H9 (cell line): ENCODE results near the gene DLG2. TPM values are rescaled to one million over a fixed set of nuclear protein-coding genes. Genes with fewer than 3 reads are reported as not detected.
"Not testable (repeated sequence)": the region's sequence is repeated elsewhere in the genome, so short reads cannot be mapped to it uniquely, and the experiment has no call there.

ENCODE experiments used
- DNase-seq: peaks from one replicate; pipeline ENCODE4 v3.0.0-alpha.2; 2017
- H2AFZ ChIP-seq: one replicate; pipeline ENCODE4 v1.6.1; 2013; ENCODE audit warnings: mild to moderate bottlenecking, low read length, control low read depth, moderate library complexity
- H2AK5ac ChIP-seq: 2 replicates; pipeline ENCODE4 v1.6.1; 2013; ENCODE audit warnings: low read length, control low read depth, mixed read lengths; ENCODE audit not compliant: insufficient read length
- H2BK120ac ChIP-seq: one replicate; pipeline ENCODE4 v1.6.1; 2013; ENCODE audit warnings: low read depth, mild to moderate bottlenecking, low read length, control low read depth, inconsistent platforms; ENCODE audit not compliant: poor library complexity, severe bottlenecking
- H2BK12ac ChIP-seq: 2 replicates; pipeline ENCODE4 v1.6.1; 2013; ENCODE audit warnings: low read length, control low read depth, mixed read lengths, low read depth; ENCODE audit not compliant: insufficient read length
- H2BK15ac ChIP-seq: 2 replicates; pipeline ENCODE4 v1.6.1; 2013; ENCODE audit warnings: low read depth, low read length, control low read depth
- H2BK20ac ChIP-seq: one replicate; pipeline ENCODE4 v1.6.1; 2013; ENCODE audit warnings: low read depth, mild to moderate bottlenecking, low read length, control low read depth, inconsistent platforms; ENCODE audit not compliant: poor library complexity, severe bottlenecking
- H2BK5ac ChIP-seq: 2 replicates; pipeline ENCODE4 v1.6.1; 2013; ENCODE audit warnings: low read length, control low read depth, mixed read lengths; ENCODE audit not compliant: insufficient read length
- H3K14ac ChIP-seq: 2 replicates; pipeline ENCODE4 v1.6.1; 2013; ENCODE audit warnings: low read length, control low read depth; ENCODE audit not compliant: insufficient read depth
- H3K18ac ChIP-seq: 2 replicates; pipeline ENCODE4 v1.6.1; 2013; ENCODE audit warnings: low read depth, mild to moderate bottlenecking, mixed read lengths, low read length, control low read depth; ENCODE audit not compliant: insufficient read length
- H3K23ac ChIP-seq: 2 replicates; pipeline ENCODE4 v1.6.1; 2013; ENCODE audit warnings: low read length, control low read depth, mixed read lengths, low read depth; ENCODE audit not compliant: insufficient read length
- H3K23me2 ChIP-seq: 2 replicates; pipeline ENCODE4 v1.6.1; 2013; ENCODE audit warnings: low read depth, mild to moderate bottlenecking, mixed read lengths, low read length, control low read depth; ENCODE audit not compliant: insufficient read length, poor library complexity, severe bottlenecking
- H3K27ac ChIP-seq: 2 replicates; pipeline ENCODE4 v1.5.1; 2013; ENCODE audit warnings: low read length, control low read depth, mixed read lengths, low read depth; ENCODE audit not compliant: insufficient read length
- H3K27me3 ChIP-seq: 2 replicates; pipeline ENCODE4 v1.6.1; 2013; ENCODE audit warnings: low read length, control low read depth, inconsistent platforms; ENCODE audit not compliant: insufficient read depth
- H3K4ac ChIP-seq: 2 replicates; pipeline ENCODE4 v1.6.1; 2013; ENCODE audit warnings: low read depth, mild to moderate bottlenecking, control low read depth, inconsistent platforms, low read length, moderate library complexity
- H3K4me1 ChIP-seq: 2 replicates; pipeline ENCODE4 v1.6.1; 2013; ENCODE audit warnings: low read length, control low read depth, inconsistent platforms; ENCODE audit not compliant: insufficient read depth
- H3K4me2 ChIP-seq: 2 replicates; pipeline ENCODE4 v1.6.1; 2013; ENCODE audit warnings: low read length, control low read depth, mixed read lengths; ENCODE audit not compliant: insufficient read length, insufficient read depth
- H3K56ac ChIP-seq: 2 replicates; pipeline ENCODE4 v1.6.1; 2013; ENCODE audit warnings: low read depth, mild to moderate bottlenecking, mixed read lengths, low read length, control low read depth; ENCODE audit not compliant: insufficient read length
- H3K79me1 ChIP-seq: 2 replicates; pipeline ENCODE4 v1.6.1; 2013; ENCODE audit warnings: low read depth, mild to moderate bottlenecking, moderate library complexity, low read length, control low read depth, inconsistent platforms; ENCODE audit not compliant: insufficient read depth, poor library complexity, severe bottlenecking
- H3K79me2 ChIP-seq: 2 replicates; pipeline ENCODE4 v1.6.1; 2013; ENCODE audit warnings: low read length, control low read depth, inconsistent platforms; ENCODE audit not compliant: insufficient read depth
- H3K9ac ChIP-seq: 2 replicates; pipeline ENCODE4 v1.6.1; 2013; ENCODE audit warnings: low read length, control low read depth, mixed read lengths; ENCODE audit not compliant: insufficient read length; ENCODE audit errors: extremely low read depth
- H3K9me3 ChIP-seq: one replicate; pipeline ENCODE4 v1.6.1; 2013; ENCODE audit warnings: low read depth, low read length, inconsistent platforms; ENCODE audit not compliant: control insufficient read depth
- H3T11ph ChIP-seq: one replicate; pipeline ENCODE4 v1.6.1; 2013; ENCODE audit warnings: mild to moderate bottlenecking, low read length, control low read depth, inconsistent platforms
- H4K20me1 ChIP-seq: one replicate; pipeline ENCODE4 v1.6.1; 2013; ENCODE audit not compliant: control insufficient read depth, insufficient read length, insufficient read depth
- H4K5ac ChIP-seq: 2 replicates; pipeline ENCODE4 v1.6.1; 2013; ENCODE audit warnings: low read depth, mild to moderate bottlenecking, mixed read lengths, low read length, control low read depth; ENCODE audit not compliant: insufficient read length
- H4K8ac ChIP-seq: replicated peaks from 2 replicates; pipeline ENCODE4 v1.6.1; 2013; ENCODE audit warnings: low read length, control low read depth, mixed read lengths, low read depth; ENCODE audit not compliant: insufficient read length
- H4K91ac ChIP-seq: 2 replicates; pipeline ENCODE4 v1.6.1; 2013; ENCODE audit warnings: low read depth, mild to moderate bottlenecking, moderate library complexity, mixed read lengths, low read length, control low read depth; ENCODE audit not compliant: insufficient read length
- H3K27ac Mint-ChIP-seq, 3 experiments: 2 replicates in 2 of 3; 3 replicates in 1 of 3; pipeline ENCODE4 v1.8.0; 2020 to 2021; ENCODE audit warnings: mixed read lengths in 3 of 3, mild to moderate bottlenecking in 1 of 3, moderate library complexity in 1 of 3
- H3K27me3 Mint-ChIP-seq: 2 replicates; pipeline ENCODE4 v1.8.0; 2021; ENCODE audit warnings: low read depth, mild to moderate bottlenecking, moderate library complexity, mixed read lengths
- H3K36me3 Mint-ChIP-seq, 3 experiments: 2 replicates in 2 of 3; 3 replicates in 1 of 3; pipeline ENCODE4 v1.8.0; 2020 to 2021; ENCODE audit warnings: low read depth in 3 of 3, mixed read lengths in 3 of 3; ENCODE audit not compliant: insufficient read depth in 1 of 3
- H3K4me1 Mint-ChIP-seq, 2 experiments: 2 replicates each; pipeline ENCODE4 v1.8.0; 2020; ENCODE audit warnings: mixed read lengths in 2 of 2
- H3K4me3 Mint-ChIP-seq, 2 experiments: 2 replicates in 1 of 2; 3 replicates in 1 of 2; pipeline ENCODE4 v1.8.0; 2020 to 2021; ENCODE audit warnings: mild to moderate bottlenecking in 2 of 2, mixed read lengths in 2 of 2, moderate library complexity in 1 of 2
- H3K9me3 Mint-ChIP-seq, 2 experiments: 2 replicates in 1 of 2; 3 replicates in 1 of 2; pipeline ENCODE4 v1.8.0; 2020; ENCODE audit warnings: mild to moderate bottlenecking in 2 of 2, mixed read lengths in 2 of 2, moderate library complexity in 1 of 2
- CTCF ChIP-seq: fragments of 200-600 bp; sonication (generic); conservative IDR thresholded peaks from 3 replicates; pipeline ENCODE4 v1.8.0; 2021; ENCODE audit warnings: antibody characterized with exemption, mild to moderate bottlenecking
- WGBS: extraction: QIAGEN DNeasy Blood & Tissue Kit; methylation state at CpG from one replicate; pipeline ENCODE4 v1.1.7; 2013; ENCODE audit warnings: missing lambda C conversion rate, low lambda C conversion rate, mixed read lengths; ENCODE audit not compliant: insufficient read length; ENCODE audit errors: extremely low coverage; 5-methylcytosine and 5-hydroxymethylcytosine counted together
- total RNA-seq: library from RNA; stranded (reverse); gene quantifications from 2 replicates; pipeline ENCODE4 v1.2.1, GENCODE V29; 2021

The DLG2 gene
- total RNA-seq, 1 experiment from 2014 or later, result 8.0 TPM

DNA sequence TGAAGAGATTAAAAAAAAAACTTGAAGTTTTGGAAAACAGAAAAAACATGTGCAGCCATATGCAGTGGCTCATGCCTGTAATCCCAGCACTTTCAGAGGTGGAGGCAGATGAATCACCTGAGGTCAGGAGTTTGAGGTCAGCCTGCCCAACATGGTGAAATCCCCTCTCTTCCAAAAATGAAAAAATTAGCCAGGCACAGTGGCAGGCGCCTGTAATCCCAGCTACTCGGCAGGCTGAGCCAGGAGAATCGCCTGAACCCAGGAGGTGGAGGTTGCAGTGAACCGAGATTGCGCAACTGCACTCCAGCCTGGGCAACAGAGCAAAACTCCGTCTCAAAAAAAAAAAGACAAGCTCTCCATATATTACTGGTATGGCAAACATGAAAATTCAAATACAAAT lies 7.6 kb downstream of the DLG2 start:
- Histone ChIP-seq H4K5ac (no peak overlapping the region), H2BK15ac (no peak overlapping the region), H2AFZ (no peak overlapping the region), H2AK5ac (no peak overlapping the region), H4K20me1 (no peaks in the 10 kb centered on the region), H3K4me1 (no peaks in the 10 kb centered on the region), H3K27me3 (no peaks in the 10 kb centered on the region), H3K14ac (no peak overlapping the region), H3K79me2 (no peaks in the 10 kb centered on the region), H4K91ac (no peak overlapping the region), H3K9ac (no peak overlapping the region), H4K8ac (no peak overlapping the region), H3K4me2 (no peak overlapping the region), H3K56ac (no peak overlapping the region), H3K27ac (no peak overlapping the region), H3K23me2 (no peaks in the 10 kb centered on the region), H3K4ac (no peak overlapping the region), H2BK12ac (no peak overlapping the region), H2BK20ac (no peak overlapping the region), H3K18ac (no peak overlapping the region), H3K9me3 (no peaks in the 10 kb centered on the region), H3K23ac (no peak overlapping the region), H3K79me1 (no peaks in the 10 kb centered on the region), H3T11ph (no peak overlapping the region), H2BK120ac (no peak overlapping the region), H2BK5ac (no peak overlapping the region)
- Mint-ChIP-seq H3K4me3 (no peak overlapping the region), H3K36me3 (peaks cover 0 to 12% (median 4%) of the 10 kb centered on the region in 3 experiments; a peak in 3 of 7 replicates), H3K27ac (no peak overlapping the region), H3K4me1 (peaks cover 0 to 6% of the 10 kb centered on the region in 2 experiments; a peak in 3 of 4 replicates), H3K9me3 (no peaks in the 10 kb centered on the region), H3K27me3 (no peaks in the 10 kb centered on the region)
- no peak for TF ChIP-seq CTCF
- DNase-seq, result no peak
- no CpG with 5 or more reads among the region's 6 CpGs for WGBS

DNA sequence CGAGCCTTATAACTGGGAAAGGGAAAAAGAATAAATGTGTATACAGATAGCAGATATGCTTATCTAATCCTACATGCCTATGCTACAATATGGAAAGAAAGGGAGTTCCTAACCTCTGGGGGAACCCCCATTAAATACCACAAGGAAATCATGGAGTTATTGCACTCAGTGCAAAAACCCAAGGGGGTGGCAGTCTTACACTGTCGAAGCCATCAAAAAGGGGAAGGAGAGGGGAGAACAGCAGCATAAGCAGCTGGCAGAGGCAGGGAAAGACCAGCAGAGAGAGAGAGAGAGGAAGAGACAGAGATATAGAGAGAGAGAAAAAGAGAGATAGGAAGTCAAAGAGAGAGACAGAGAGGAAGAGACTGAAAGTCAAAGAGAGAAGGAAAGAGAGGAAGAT lies 15.5 kb downstream of the DLG2 start:
- no CpG with 5 or more reads among the region's 2 CpGs for WGBS
- not testable (repeated sequence) for H3K4me1 ChIP-seq, H3K4me3 Mint-ChIP-seq, H3K23ac ChIP-seq, H3K4ac ChIP-seq, H3K27ac Mint-ChIP-seq, H3K23me2 ChIP-seq, H3K14ac ChIP-seq, DNase-seq, H3K4me2 ChIP-seq, H3K27ac ChIP-seq, H4K91ac ChIP-seq, H3K79me1 ChIP-seq, H2BK15ac ChIP-seq, H4K8ac ChIP-seq, H2BK12ac ChIP-seq, H2AK5ac ChIP-seq, H3K27me3 Mint-ChIP-seq, H3K9me3 ChIP-seq, H3K79me2 ChIP-seq, H2AFZ ChIP-seq, H4K5ac ChIP-seq, H3K9ac ChIP-seq, H3K56ac ChIP-seq, H3K27me3 ChIP-seq, H4K20me1 ChIP-seq, H3T11ph ChIP-seq, H3K18ac ChIP-seq, H2BK20ac ChIP-seq, H2BK5ac ChIP-seq, H2BK120ac ChIP-seq
- H3K9me3 Mint-ChIP-seq, result peaks cover 10 to 12% of the 10 kb centered on the region in 2 experiments
- H3K4me1 Mint-ChIP-seq, result peaks cover 25 to 33% of the 10 kb centered on the region in 2 experiments
- peaks cover 34 to 42% (median 38%) of the 10 kb centered on the region in 3 experiments for H3K36me3 Mint-ChIP-seq
